MCF 10A (cell line): ENCODE results near the gene TTK. TPM values are rescaled to one million over a fixed set of nuclear protein-coding genes. Genes with fewer than 3 reads are reported as not detected.

Experiments
- BruUV-seq: library from RNA; stranded (reverse); fragments of 400-500 nt; replicated peaks from 2 replicates; lab custom pipeline; 2021; lab: Mats Ljungman, UMichigan
- CTCF ChIA-PET: fragments of 300-600 bp; sonication (Branson Sonifier 250); formaldehyde crosslinking; extraction: SDS; loops from one replicate; lab custom pipeline; 2021; ENCODE audit warnings: antibody characterized with exemption, inconsistent platforms; lab: Yijun Ruan, JAX
- POLR2A ChIA-PET: fragments of 300-600, 350-650 bp; sonication (Branson Sonifier 250); formaldehyde crosslinking; extraction: SDS; loops from one replicate; lab custom pipeline; 2020; ENCODE audit warnings: antibody characterized with exemption, inconsistent platforms; lab: Yijun Ruan, JAX
- DNase-seq: peaks from one replicate; pipeline ENCODE4 v3.0.0-alpha.2; 2018; ENCODE audit not compliant: unreplicated experiment
- H3K27ac Mint-ChIP-seq: one replicate; pipeline ENCODE4 v1.8.0; 2022; ENCODE audit warnings: mild to moderate bottlenecking, low read depth, mixed read lengths; ENCODE audit not compliant: unreplicated experiment
- H3K27me3 Mint-ChIP-seq: one replicate; pipeline ENCODE4 v1.8.0; 2022; ENCODE audit warnings: mixed read lengths; ENCODE audit not compliant: insufficient read depth, unreplicated experiment
- H3K36me3 Mint-ChIP-seq: one replicate; pipeline ENCODE4 v1.8.0; 2022; ENCODE audit warnings: mild to moderate bottlenecking, moderate library complexity, mixed read lengths; ENCODE audit not compliant: insufficient read depth, unreplicated experiment
- H3K4me1 Mint-ChIP-seq: one replicate; pipeline ENCODE4 v1.8.0; 2022; ENCODE audit warnings: mixed read lengths; ENCODE audit not compliant: insufficient read depth, unreplicated experiment
- H3K4me3 Mint-ChIP-seq: one replicate; pipeline ENCODE4 v1.8.0; 2022; ENCODE audit warnings: mild to moderate bottlenecking, moderate library complexity, mixed read lengths; ENCODE audit not compliant: unreplicated experiment
- H3K9me3 Mint-ChIP-seq: one replicate; pipeline ENCODE4 v1.8.0; 2022; ENCODE audit warnings: mixed read lengths; ENCODE audit not compliant: unreplicated experiment
- intact Hi-C: fragments of 100-400 bp; cut with micrococcal nuclease; formaldehyde crosslinking; loops from 2 replicates; pipeline ENCODE4 v1.14.1; 2022
- total RNA-seq: library from RNA; stranded (reverse); gene quantifications from 2 replicates; pipeline ENCODE4 v1.2.3, GENCODE V29; 2022
- TF ChIP-seq, protein P1 (sequence below): fragments of 200-600 bp; IDR thresholded peaks from one replicate; pipeline ENCODE4 v1.8.0; 2022; ENCODE audit warnings: antibody characterized with exemption, mild to moderate bottlenecking; ENCODE audit not compliant: unreplicated experiment

Gene TTK
- total RNA-seq, 1 experiment from 2014 or later: 19.1 TPM

DNA sequence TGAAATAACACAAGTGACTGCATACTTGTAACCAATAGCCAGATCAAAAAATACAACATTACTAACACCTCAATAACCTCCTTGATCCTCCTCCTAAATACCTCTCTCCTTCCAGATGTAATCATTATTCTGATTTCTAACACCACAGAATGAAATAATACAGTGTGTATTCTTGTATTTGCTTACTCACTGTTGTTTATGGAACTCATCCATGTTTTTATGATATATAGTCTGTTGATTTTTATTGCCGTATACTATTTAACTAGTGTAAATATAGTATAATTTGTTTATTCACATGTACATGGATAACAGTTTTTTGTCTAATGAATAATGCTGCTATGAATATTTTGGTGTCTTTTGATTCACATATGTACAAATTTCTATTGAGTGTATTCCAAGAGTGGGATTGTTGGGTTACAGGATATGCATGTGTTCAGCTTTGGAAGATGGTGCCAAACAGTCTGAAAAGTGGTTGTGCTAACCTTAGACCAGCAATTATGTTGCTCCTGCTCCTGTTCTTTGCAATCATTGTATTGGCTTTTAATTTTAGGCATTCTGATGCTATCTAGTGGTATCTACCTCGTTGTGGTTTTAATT lies 11.5 kb downstream of the TTK start:
- H3K36me3 Mint-ChIP-seq: peaks cover 10% of the 10 kb centered on the region
- CTCF ChIA-PET: no interaction called here
- H3K4me3 Mint-ChIP-seq: no peak overlapping the region
- TF ChIP-seq, protein P1, sequence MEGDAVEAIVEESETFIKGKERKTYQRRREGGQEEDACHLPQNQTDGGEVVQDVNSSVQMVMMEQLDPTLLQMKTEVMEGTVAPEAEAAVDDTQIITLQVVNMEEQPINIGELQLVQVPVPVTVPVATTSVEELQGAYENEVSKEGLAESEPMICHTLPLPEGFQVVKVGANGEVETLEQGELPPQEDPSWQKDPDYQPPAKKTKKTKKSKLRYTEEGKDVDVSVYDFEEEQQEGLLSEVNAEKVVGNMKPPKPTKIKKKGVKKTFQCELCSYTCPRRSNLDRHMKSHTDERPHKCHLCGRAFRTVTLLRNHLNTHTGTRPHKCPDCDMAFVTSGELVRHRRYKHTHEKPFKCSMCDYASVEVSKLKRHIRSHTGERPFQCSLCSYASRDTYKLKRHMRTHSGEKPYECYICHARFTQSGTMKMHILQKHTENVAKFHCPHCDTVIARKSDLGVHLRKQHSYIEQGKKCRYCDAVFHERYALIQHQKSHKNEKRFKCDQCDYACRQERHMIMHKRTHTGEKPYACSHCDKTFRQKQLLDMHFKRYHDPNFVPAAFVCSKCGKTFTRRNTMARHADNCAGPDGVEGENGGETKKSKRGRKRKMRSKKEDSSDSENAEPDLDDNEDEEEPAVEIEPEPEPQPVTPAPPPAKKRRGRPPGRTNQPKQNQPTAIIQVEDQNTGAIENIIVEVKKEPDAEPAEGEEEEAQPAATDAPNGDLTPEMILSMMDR: no peak
- peaks cover 16% of the 10 kb centered on the region for H3K4me1 Mint-ChIP-seq
- DNase-seq: no peak
- POLR2A ChIA-PET: no interaction called here
- H3K27ac Mint-ChIP-seq: peak overlapping the region; percentile 23
- no TSS peak for BruUV-seq
- intact Hi-C loops: no loop called here
- H3K27me3 Mint-ChIP-seq: no peaks in the 10 kb centered on the region
- H3K9me3 Mint-ChIP-seq: no peaks in the 10 kb centered on the region

GRCh38 chr6:80020381-80021120 lies 16.1 kb downstream of the TTK start:
- H3K27ac Mint-ChIP-seq: peak overlapping the region; percentile 9
- no peak for DNase-seq
- H3K4me3 Mint-ChIP-seq: no peak overlapping the region
- CTCF ChIA-PET: interaction anchor here (0.8 to 1.1 kb wide), 4 partner anchors 9 to 152 kb away, joined by 3 to 4 read pairs (median 3); no protein-coding TSS in a partner anchor
- intact Hi-C loops: no loop called here
- TF ChIP-seq, protein P1: no peak
- H3K9me3 Mint-ChIP-seq: no peaks in the 10 kb centered on the region
- POLR2A ChIA-PET: interaction anchor here (0.8 to 1.4 kb wide), 2 partner anchors 16 to 17 kb away, joined by 3 read pairs; partner anchors contain the start of gene TTK
- no peaks in the 10 kb centered on the region for H3K27me3 Mint-ChIP-seq
- peaks cover 11% of the 10 kb centered on the region for H3K36me3 Mint-ChIP-seq
- H3K4me1 Mint-ChIP-seq: peaks cover 5% of the 10 kb centered on the region
- BruUV-seq: no TSS peak

GRCh38 chr6:80021131-80021530 lies 16.7 kb downstream of the TTK start:
- TF ChIP-seq, protein P1: no peak
- DNase-seq: no peak
- peaks cover 11% of the 10 kb centered on the region for H3K36me3 Mint-ChIP-seq
- no peaks in the 10 kb centered on the region for H3K4me1 Mint-ChIP-seq
- H3K9me3 Mint-ChIP-seq: no peaks in the 10 kb centered on the region
- POLR2A ChIA-PET: interaction anchor here (1.2 to 1.4 kb wide), 2 partner anchors 11 to 18 kb away, joined by 3 to 6 read pairs; no protein-coding TSS in a partner anchor
- intact Hi-C loops: no loop called here
- H3K4me3 Mint-ChIP-seq: no peak overlapping the region
- no peaks in the 10 kb centered on the region for H3K27me3 Mint-ChIP-seq
- BruUV-seq: no TSS peak
- H3K27ac Mint-ChIP-seq: no peak overlapping the region
- CTCF ChIA-PET: interaction anchor here (1.1 kb wide), 2 partner anchors 10 to 152 kb away, joined by 3 to 4 read pairs; no protein-coding TSS in a partner anchor

GRCh38 chr6:80021591-80021990 lies 17.1 kb downstream of the TTK start:
- no peaks in the 10 kb centered on the region for H3K9me3 Mint-ChIP-seq
- TF ChIP-seq, protein P1: no peak
- intact Hi-C loops: no loop called here
- CTCF ChIA-PET: interaction anchor here (0.8 to 1.1 kb wide), 2 partner anchors 57 to 153 kb away, joined by 3 read pairs; no protein-coding TSS in a partner anchor
- POLR2A ChIA-PET: interaction anchor here (1.2 kb wide), 1 partner anchor 11 kb away, joined by 6 read pairs; no protein-coding TSS in a partner anchor
- H3K27me3 Mint-ChIP-seq: no peaks in the 10 kb centered on the region
- peaks cover 14% of the 10 kb centered on the region for H3K36me3 Mint-ChIP-seq
- DNase-seq: no peak
- peaks cover 1% of the 10 kb centered on the region for H3K4me1 Mint-ChIP-seq
- H3K4me3 Mint-ChIP-seq: no peak overlapping the region
- no peak overlapping the region for H3K27ac Mint-ChIP-seq
- no TSS peak for BruUV-seq
